ENCODE data around the gene CDH12. TPM values are rescaled to one million over a fixed set of nuclear protein-coding genes. Genes with fewer than 3 reads are reported as not detected.

CDH12 gene
- total RNA-seq, 1 donor from 2014 or later: not detected

DNA sequence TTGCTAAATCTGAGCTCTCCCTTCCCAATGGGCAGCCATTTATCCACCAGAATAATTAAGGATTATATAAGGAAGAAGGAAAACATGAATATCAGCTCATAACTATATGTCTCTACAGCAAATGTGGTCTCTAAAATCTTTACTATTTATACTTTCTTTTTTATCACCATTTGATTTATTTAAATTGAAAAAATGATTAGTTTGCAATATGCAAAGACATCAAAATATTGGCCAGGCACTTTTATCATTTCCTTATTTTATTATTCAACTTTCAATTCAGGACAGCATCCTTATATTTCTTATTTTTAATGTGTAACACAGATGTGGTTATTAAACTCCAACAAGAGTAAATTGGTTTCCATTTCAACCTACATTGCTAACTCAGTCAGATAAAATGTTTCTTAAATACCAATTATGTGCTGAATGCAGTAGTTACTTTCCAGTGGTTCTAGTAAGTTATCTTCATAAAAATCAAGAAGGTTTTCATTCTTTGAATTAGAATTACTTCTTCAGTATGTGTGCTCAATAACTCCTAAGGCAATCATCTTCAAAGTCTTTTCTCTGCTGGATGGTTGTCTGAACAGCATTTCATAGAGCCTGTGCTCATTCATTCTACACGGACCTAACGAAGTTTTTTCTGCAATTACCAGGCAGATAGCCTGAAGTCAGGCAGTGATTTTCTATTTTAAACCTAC, 1148.0 kb downstream of the CDH12 start:
- Histone ChIP-seq H3K36me3 (ENCODE audit: insufficient read depth, low read length) (no peaks in the 10 kb centered on the region), H3K4me1 (ENCODE audit: insufficient read depth, low read length) (no peaks in the 10 kb centered on the region), H3K4me3 (ENCODE audit: insufficient read depth, low read depth, low read length) (no peak overlapping the region), H3K27me3 (ENCODE audit: insufficient read depth, low read length) (no peaks in the 10 kb centered on the region), H3K9me3 (ENCODE audit: insufficient read depth, low read depth, low read length) (no peaks in the 10 kb centered on the region), H3K9ac (ENCODE audit: low read length) (no peak overlapping the region), H3K4me2 (ENCODE audit: low read length) (no peak overlapping the region), H3K27ac (ENCODE audit: low read depth, low read length) (no peak overlapping the region), H4K20me1 (ENCODE audit: insufficient read depth, low read length) (no peaks in the 10 kb centered on the region), H2AFZ (ENCODE audit: low read depth, low read length) (no peak overlapping the region), H3K79me2 (ENCODE audit: insufficient read depth, low read length) (no peaks in the 10 kb centered on the region)
- H3K4me3 Mint-ChIP-seq (ENCODE audit: unreplicated experiment): no peak overlapping the region
- TF ChIP-seq, protein P1, sequence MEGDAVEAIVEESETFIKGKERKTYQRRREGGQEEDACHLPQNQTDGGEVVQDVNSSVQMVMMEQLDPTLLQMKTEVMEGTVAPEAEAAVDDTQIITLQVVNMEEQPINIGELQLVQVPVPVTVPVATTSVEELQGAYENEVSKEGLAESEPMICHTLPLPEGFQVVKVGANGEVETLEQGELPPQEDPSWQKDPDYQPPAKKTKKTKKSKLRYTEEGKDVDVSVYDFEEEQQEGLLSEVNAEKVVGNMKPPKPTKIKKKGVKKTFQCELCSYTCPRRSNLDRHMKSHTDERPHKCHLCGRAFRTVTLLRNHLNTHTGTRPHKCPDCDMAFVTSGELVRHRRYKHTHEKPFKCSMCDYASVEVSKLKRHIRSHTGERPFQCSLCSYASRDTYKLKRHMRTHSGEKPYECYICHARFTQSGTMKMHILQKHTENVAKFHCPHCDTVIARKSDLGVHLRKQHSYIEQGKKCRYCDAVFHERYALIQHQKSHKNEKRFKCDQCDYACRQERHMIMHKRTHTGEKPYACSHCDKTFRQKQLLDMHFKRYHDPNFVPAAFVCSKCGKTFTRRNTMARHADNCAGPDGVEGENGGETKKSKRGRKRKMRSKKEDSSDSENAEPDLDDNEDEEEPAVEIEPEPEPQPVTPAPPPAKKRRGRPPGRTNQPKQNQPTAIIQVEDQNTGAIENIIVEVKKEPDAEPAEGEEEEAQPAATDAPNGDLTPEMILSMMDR (IDR thresholded peaks at IDR 0.05; ENCODE audit: insufficient read depth, low read depth, low read length): no peak
- no peak for TF ChIP-seq EZH2 (IDR thresholded peaks at IDR 0.05; ENCODE audit: insufficient read depth, low read length)
- FAIRE-seq: no peak
- H3K4me1 Mint-ChIP-seq (ENCODE audit: low read depth, unreplicated experiment): no peaks in the 10 kb centered on the region
- no peak overlapping the region for H3K27ac Mint-ChIP-seq (ENCODE audit: unreplicated experiment)
- no peaks in the 10 kb centered on the region for H3K9me3 Mint-ChIP-seq (ENCODE audit: unreplicated experiment)
- DNase-seq (ENCODE audit: low read depth): no peak
- no peaks in the 10 kb centered on the region for H3K27me3 Mint-ChIP-seq (ENCODE audit: low read depth, unreplicated experiment)
- H3K36me3 Mint-ChIP-seq (ENCODE audit: low read depth, unreplicated experiment): no peaks in the 10 kb centered on the region

DNA sequence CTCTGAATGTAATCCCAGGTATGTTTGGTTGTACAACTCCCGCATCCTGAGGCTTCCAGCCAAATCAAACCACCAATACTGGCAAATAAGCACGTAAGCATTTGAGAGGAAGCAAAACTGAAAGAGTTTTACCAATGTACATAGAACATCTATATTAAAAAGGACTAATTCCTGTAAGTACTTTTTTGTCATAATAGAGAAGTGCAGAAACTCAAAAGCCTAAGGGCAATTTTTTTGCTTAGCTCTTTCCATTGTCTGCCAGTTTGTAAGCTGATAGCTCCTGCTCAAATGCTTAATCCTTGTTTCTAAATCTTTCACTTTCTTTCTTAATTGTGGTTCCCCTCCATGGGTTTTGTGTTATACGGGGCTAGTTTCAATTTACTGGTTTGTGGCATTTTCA, 1151.8 kb downstream of the CDH12 start:
- Histone ChIP-seq H3K27ac (ENCODE audit: low read depth, low read length) (no peak overlapping the region), H3K36me3 (ENCODE audit: insufficient read depth, low read length) (no peaks in the 10 kb centered on the region), H3K4me1 (ENCODE audit: insufficient read depth, low read length) (no peaks in the 10 kb centered on the region), H2AFZ (ENCODE audit: low read depth, low read length) (no peak overlapping the region), H3K4me3 (ENCODE audit: insufficient read depth, low read depth, low read length) (no peak overlapping the region), H3K79me2 (ENCODE audit: insufficient read depth, low read length) (no peaks in the 10 kb centered on the region), H3K27me3 (ENCODE audit: insufficient read depth, low read length) (no peaks in the 10 kb centered on the region), H4K20me1 (ENCODE audit: insufficient read depth, low read length) (no peaks in the 10 kb centered on the region), H3K4me2 (ENCODE audit: low read length) (no peak overlapping the region), H3K9me3 (ENCODE audit: insufficient read depth, low read depth, low read length) (no peaks in the 10 kb centered on the region), H3K9ac (ENCODE audit: low read length) (no peak overlapping the region)
- Mint-ChIP-seq H3K27me3 (ENCODE audit: low read depth, unreplicated experiment) (no peaks in the 10 kb centered on the region), H3K4me1 (ENCODE audit: low read depth, unreplicated experiment) (no peaks in the 10 kb centered on the region), H3K27ac (ENCODE audit: unreplicated experiment) (no peak overlapping the region), H3K4me3 (ENCODE audit: unreplicated experiment) (no peak overlapping the region), H3K9me3 (ENCODE audit: unreplicated experiment) (peaks cover 5% of the 10 kb centered on the region), H3K36me3 (ENCODE audit: low read depth, unreplicated experiment) (no peaks in the 10 kb centered on the region)
- DNase-seq (ENCODE audit: low read depth) (no peak), FAIRE-seq (no peak)
- no peak for TF ChIP-seq EZH2 (IDR thresholded peaks at IDR 0.05; ENCODE audit: insufficient read depth, low read length)
- TF ChIP-seq, protein P1 (IDR thresholded peaks at IDR 0.05; ENCODE audit: insufficient read depth, low read depth, low read length): no peak
